GM12875 (cell line): Measurements from ENCODE around the gene NAGK.
"Not testable (repeated sequence)": the region's sequence is repeated elsewhere in the genome, so short reads cannot be mapped to it uniquely, and the experiment has no call there.

Experiments
- H3K4me3 ChIP-seq: one replicate; pipeline ENCODE4 v1.5.1; 2011; ENCODE audit warnings: low read depth, low read length, control low read depth
- CTCF ChIP-seq: IDR thresholded peaks from 2 replicates; pipeline ENCODE4 v1.5.1; 2011; ENCODE audit warnings: low read depth, mild to moderate bottlenecking, control low read depth, inconsistent platforms, low read length, moderate library complexity, borderline replicate concordance; ENCODE audit not compliant: insufficient read depth

NAGK gene

GRCh38 chr2:71092491-71093260, 24.2 kb downstream of the NAGK start:
- not testable (repeated sequence) for H3K4me3 ChIP-seq

GRCh38 chr2:71100195-71100964, 31.9 kb downstream of the NAGK start:
- no peak overlapping the region for H3K4me3 ChIP-seq
- TF ChIP-seq CTCF, result peak; percentile 78; the same call in 1 of the 2 replicates

GRCh38 chr2:71101656-71102055, 33.2 kb downstream of the NAGK start:
- no peak for TF ChIP-seq CTCF
- no peak overlapping the region for H3K4me3 ChIP-seq

- H3K4me3 ChIP-seq, result no peak overlapping the region
- TF ChIP-seq CTCF, result no peak
Observed at GRCh38 chr2:71102981-71103681, 34.7 kb downstream of the NAGK start.

GRCh38 chr2:71103809-71104208, 35.4 kb downstream of the NAGK start:
- no peak overlapping the region for H3K4me3 ChIP-seq
- TF ChIP-seq CTCF, result no peak

GRCh38 chr2:71106463-71106862, 38.0 kb downstream of the NAGK start:
- not testable (repeated sequence) for H3K4me3 ChIP-seq

GRCh38 chr2:71108091-71108490, 39.6 kb downstream of the NAGK start:
- no peak for TF ChIP-seq CTCF

GRCh38 chr2:71113843-71114242, 45.4 kb downstream of the NAGK start:
- H3K4me3 ChIP-seq, result no peak overlapping the region
- no peak for TF ChIP-seq CTCF

More at GRCh38 chr2:71108091-71108490, 39.6 kb downstream of the NAGK start:
- no peak overlapping the region for H3K4me3 ChIP-seq
